ENCODE measurements around the gene OR52J3. TPM values are rescaled to one million over a fixed set of nuclear protein-coding genes. Genes with fewer than 3 reads are reported as not detected.

OR52J3 gene
- total RNA-seq: not detected

DNA sequence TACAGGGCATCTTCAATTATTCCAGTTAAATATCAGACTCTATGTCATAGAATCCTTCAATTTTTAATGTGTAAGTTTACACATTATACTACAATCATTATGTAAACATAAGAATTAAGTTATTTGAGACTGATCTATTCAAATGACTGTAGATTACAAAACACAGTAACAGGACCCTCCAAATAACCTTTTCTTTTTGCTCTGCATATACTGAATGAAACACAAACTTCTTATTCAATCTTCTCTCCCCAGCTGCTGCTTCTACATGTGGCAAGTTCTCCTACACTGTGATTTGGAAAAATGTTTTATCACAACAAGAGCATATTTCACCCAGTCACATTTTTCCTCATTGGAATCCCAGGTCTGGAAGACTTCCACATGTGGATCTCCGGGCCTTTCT, at the start of gene OR52J3:
Gene OR52J3, plus strand, starts transcription at position 301 of the 400 bp plus-strand sequence. Its CDS starts 0 bp downstream, at position 301.

DNA sequence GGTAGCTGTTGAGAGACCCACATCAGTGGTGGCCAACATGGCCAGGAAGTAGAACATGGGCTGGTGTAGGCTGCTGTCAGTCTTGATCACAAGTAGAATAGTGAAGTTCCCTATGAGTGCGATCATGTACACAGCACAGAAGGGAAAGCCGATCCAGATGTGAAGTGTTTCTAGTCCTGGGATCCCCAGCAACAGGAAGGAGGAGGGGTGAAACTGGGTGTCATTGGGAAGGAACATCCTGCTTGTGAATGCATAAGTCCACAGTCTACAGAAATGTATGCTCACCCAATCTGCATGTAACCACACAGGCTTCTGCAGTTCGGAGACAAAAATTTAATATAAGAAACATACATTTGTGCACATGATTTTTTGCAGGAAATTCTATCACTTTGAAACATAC, 13.1 kb downstream of the OR52J3 start, which contains the start of gene OR52E2:
Gene OR52E2, minus strand, starts transcription at position 237 of the 400 bp plus-strand sequence. Its CDS starts 0 bp downstream, at position 237.

GRCh38 chr11:5069272-5069671, 22.9 kb downstream of the OR52J3 start, which contains the start of gene OR52E1:
Gene OR52E1 (plus strand): TSS chr11:5069572.

Other genes starting within 250 kb of the OR52J3 start
- gene OR52R1, start 242.1 kb upstream of the OR52J3 start, total RNA-seq: not detected
- gene OR51F2, start 225.2 kb upstream of the OR52J3 start, total RNA-seq: not detected
- gene OR51S1, start 197.3 kb upstream of the OR52J3 start, total RNA-seq: not detected
- not detected for gene OR51T1, start 164.6 kb upstream of the OR52J3 start, total RNA-seq
- not detected for gene OR51A7, start 142.7 kb upstream of the OR52J3 start, total RNA-seq
- gene OR51G2, start 127.2 kb upstream of the OR52J3 start, total RNA-seq: not detected
- not detected for gene OR51G1, start 122.2 kb upstream of the OR52J3 start, total RNA-seq
- gene OR51A4, start 98.9 kb upstream of the OR52J3 start, total RNA-seq: not detected
- gene OR51A2, start 90.8 kb upstream of the OR52J3 start, total RNA-seq: not detected
- not detected for gene OR51L1, start 51.7 kb upstream of the OR52J3 start, total RNA-seq
- gene OR52E2, start 13.1 kb downstream of the OR52J3 start, total RNA-seq: not detected
- not detected for gene OR52E1, start 23.0 kb downstream of the OR52J3 start, total RNA-seq
- gene OR52A5, start 91.8 kb downstream of the OR52J3 start, total RNA-seq: not detected
- gene OR52A1, start 108.2 kb downstream of the OR52J3 start, total RNA-seq: not detected
- gene OR51V1, start 154.2 kb downstream of the OR52J3 start, total RNA-seq: not detected
- gene HBB, start 180.5 kb downstream of the OR52J3 start, total RNA-seq: not detected
- not detected for gene HBD, start 188.0 kb downstream of the OR52J3 start, total RNA-seq
- gene HBG1, start 203.3 kb downstream of the OR52J3 start, total RNA-seq: not detected
- not detected for gene HBG2, start 208.3 kb downstream of the OR52J3 start, total RNA-seq
- gene HBE1, start 223.4 kb downstream of the OR52J3 start, total RNA-seq: not detected

All from melanocyte of skin (primary cell).